NCI-H1417 (cell line): Measurements from ENCODE around the gene UTF1.

Experiments used
- DNase-seq, 3 experiments: peaks; one replicate each; lab custom pipeline; 2025; lab: John Stamatoyannopoulos, UW

UTF1 gene

DNA sequence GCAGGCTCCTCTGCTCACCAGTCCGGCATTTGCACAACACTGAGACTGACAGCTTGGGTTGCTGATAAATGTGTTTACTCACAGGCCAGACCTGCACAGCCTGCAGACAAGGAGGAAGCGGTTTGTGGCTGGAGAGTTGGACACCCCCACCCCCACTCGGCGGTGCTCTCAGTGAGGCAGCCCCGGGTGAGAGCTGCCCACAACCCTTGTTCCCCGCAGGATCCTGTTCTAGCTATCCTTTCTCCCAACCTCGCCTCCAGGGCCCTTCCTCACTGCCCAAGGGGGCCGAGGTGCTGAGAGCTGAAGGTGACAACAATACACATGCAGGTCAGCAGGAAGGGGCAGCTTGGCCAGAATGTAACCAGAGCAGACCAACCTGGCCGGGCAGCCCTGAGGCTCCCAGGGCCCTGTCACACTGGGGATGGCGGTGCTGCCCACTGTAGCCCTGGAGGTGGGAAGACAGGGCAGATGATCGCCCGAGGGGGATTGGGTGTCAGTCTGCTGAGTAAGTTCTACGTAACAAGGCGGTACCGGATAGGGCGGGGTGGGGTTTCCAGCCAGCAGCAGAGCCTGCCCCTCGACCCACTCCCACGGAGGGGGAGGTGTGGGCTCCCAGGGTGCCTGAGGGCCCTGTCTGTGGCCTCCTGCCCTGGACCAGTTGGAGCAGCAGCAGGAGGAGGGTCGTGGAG, 48.7 kb downstream of the UTF1 start:
- peak; percentile 4 to 13 (median 10) for DNase-seq

- DNase-seq, result no peak
These were observed 49.6 kb downstream of the UTF1 start for GRCh38 chr10:133279326-133280226.

- no peak for DNase-seq
These were observed 50.5 kb downstream of the UTF1 start for GRCh38 chr10:133280391-133281059.

- no peak for DNase-seq
These were observed 51.1 kb downstream of the UTF1 start for GRCh38 chr10:133281084-133281483.
